Heart right ventricle (tissue), 16 donors: ENCODE results near the gene ALKBH4. TPM values are rescaled to one million over a fixed set of nuclear protein-coding genes. Genes with fewer than 3 reads are reported as not detected.

Source experiments
- ATAC-seq, 8 donors: fragments of 200-7000 bp; cut with Tn5 transposase; one replicate each; pipeline ENCODE4 v1.9.1; 2020; ENCODE audit warnings: mild to moderate bottlenecking in 8 of 8, moderate library complexity in 8 of 8, moderate number of reproducible peaks in 1 of 8
- DNase-seq, 2 donors: peaks; one replicate each; pipeline ENCODE4 v3.0.0-alpha.2; 2020
- H3K27ac ChIP-seq, 10 donors: fragments of 200-600 bp; sonication (generic) in 2 of 10; one replicate each; pipeline versions ENCODE4 v1.5.0 to v1.8.0; 2020 to 2022; ENCODE audit warnings: mild to moderate bottlenecking in 3 of 10
- H3K27me3 ChIP-seq, 7 donors: fragments of 200-600 bp; one replicate each; pipeline ENCODE4 v1.8.0; 2021 to 2022; ENCODE audit warnings: mild to moderate bottlenecking in 2 of 7
- H3K36me3 ChIP-seq, 9 donors: fragments of 200-600 bp; sonication (generic) in 1 of 9; one replicate each; pipeline versions ENCODE4 v1.5.0 to v1.8.0; 2020 to 2022; ENCODE audit warnings: mild to moderate bottlenecking in 2 of 9
- H3K4me1 ChIP-seq, 9 donors: fragments of 200-600 bp; sonication (generic) in 1 of 9; one replicate each; pipeline versions ENCODE4 v1.5.0 to v1.8.0; 2020 to 2022; ENCODE audit warnings: mild to moderate bottlenecking in 4 of 9
- H3K4me3 ChIP-seq, 10 donors: fragments of 200-600 bp; sonication (generic) in 2 of 10; one replicate each; pipeline versions ENCODE4 v1.5.0 to v1.8.0; 2020 to 2022; ENCODE audit warnings: mild to moderate bottlenecking in 7 of 10, moderate library complexity in 2 of 10
- H3K9me3 ChIP-seq, 11 donors: fragments of 200-600 bp in 10 of 11; sonication (generic) in 2 of 11; one replicate each; pipeline versions ENCODE4 v1.5.0 to v1.8.0; 2013 to 2022; ENCODE audit warnings: mild to moderate bottlenecking in 2 of 11, control low read depth in 1 of 11, moderate library complexity in 1 of 11
- CTCF ChIP-seq, 9 donors: fragments of 200-600 bp; sonication (generic) in 2 of 9; IDR thresholded peaks; one replicate each; pipeline versions ENCODE4 v1.5.0 to v1.8.0; 2021 to 2022; ENCODE audit warnings: antibody characterized with exemption in 9 of 9, mild to moderate bottlenecking in 5 of 9, moderate library complexity in 1 of 9
- WGBS, 2 donors: extraction: QIAGEN DNeasy Blood & Tissue Kit; methylation state at CpG; one replicate each; pipeline ENCODE4 v1.1.7; 2013; ENCODE audit warnings: inconsistent platforms in 1 of 2; 5-methylcytosine and 5-hydroxymethylcytosine counted together
- intact Hi-C, 10 donors: fragments of 100-400 bp; cut with DNase I; formaldehyde crosslinking; loops; one replicate each; pipeline versions ENCODE4 v1.11.1 to v1.14.2; 2022
- polyA plus RNA-seq, 2 donors: library from polyadenylated mRNA; stranded (reverse); fragments of 200-250 nt; gene quantifications; one replicate each; pipeline ENCODE4 v1.2.3, GENCODE V29; 2013
- total RNA-seq, 10 donors: library from RNA; stranded (reverse); fragmentation: NEBNext Ultra II Directional in 3 of 10; extraction: Animal tissue kit (Norgen Biotek cat#: 25700) in 3 of 10; gene quantifications; one replicate each; pipeline versions ENCODE4 v1.2.1 to v1.2.4, GENCODE V29; 2021 to 2023
- donor health status: Arrhythmogenic right ventricular cardiomyopathy.
- donor health status: ischemic (EF 13 %, LVEDD 7.1; RV severe dilation, severe dysfunction).
- donor health status: healthy with polysubstance abuse.
- donor health status: DM: no; HTN: yes; CAD: no.
- donor health status: DM: no; HTN: no; CAD: no.
- donor health status: ischemic (EF 25% LVEDD 6.9; RV normal size, moderate dysfunction).
- donor health status: ischemic (EF 25% LVEDD 5.7; RV mildly dilated, moderate dysfunction).
- donor health status: healthy.
- donor health status: DM: yes; HTN: yes; CAD: no.
- donor health status: Ischemic cardiomyopathy.
- donor health status: ischemic (EF 35%, LVEDD 5.7; RV mildly dilated, moderate dysfunction).
- donor health status: nonischemic (EF 11% LVEDD 7.7; RV severe dilation, severe dysfunction).
- donor health status: DM: yes; HTN: yes; CAD: no.
- donor health status: PGD.
- donor health status: ischemic (EF 29% LVEDD 5.4; RV normal size, mild dysfunction).
- donor health status: nonischemic (EF 23%, LVEDD 6.1; RV moderate dilation, normal function).

Gene ALKBH4
- total and polyA plus RNA-seq, 12 donors, result 4.4 to 8.6 (median 6.7) TPM

- Histone ChIP-seq H3K4me3 (no peak overlapping the region), H3K9me3 (no peaks in the 10 kb centered on the region), H3K27ac (peak overlapping the region in 3 of 10 donors; percentile 2 to 96 (median 29)), H3K36me3 (peaks cover 0 to 19% (median under 1%) of the 10 kb centered on the region in 9 donors), H3K27me3 (no peaks in the 10 kb centered on the region), H3K4me1 (peaks cover 0 to 63% (median 12%) of the 10 kb centered on the region in 9 donors)
- intact Hi-C loops, result no loop called here
- peak in 1 of 8 donors; percentile 33 for ATAC-seq
- no peak for TF ChIP-seq CTCF (IDR thresholded peaks at IDR 0.05)
- WGBS, 2 donors, result 53 to 55% methylated on average over 17 of the region's 17 CpGs
- no peak for DNase-seq
These were observed 32.9 kb downstream of the ALKBH4 start for GRCh38 chr7:102431617-102432298.

- Histone ChIP-seq H3K9me3 (no peaks in the 10 kb centered on the region), H3K4me1 (peaks cover 0 to 80% (median 10%) of the 10 kb centered on the region in 9 donors), H3K4me3 (no peak overlapping the region), H3K27ac (peak overlapping the region in 2 of 10 donors; percentile 7 to 96), H3K36me3 (peaks cover 0 to 35% (median 9%) of the 10 kb centered on the region in 9 donors), H3K27me3 (no peaks in the 10 kb centered on the region)
- DNase-seq, result no peak
- intact Hi-C loops, result no loop called here
- 92 to 94% methylated on average over 10 of the region's 10 CpGs for WGBS, 2 donors
- ATAC-seq, result no peak
- TF ChIP-seq CTCF (IDR thresholded peaks at IDR 0.05), result no peak
These were observed 35.3 kb downstream of the ALKBH4 start for GRCh38 chr7:102429141-102429899.

- ATAC-seq, result no peak
- no peak for DNase-seq
- Histone ChIP-seq H3K27ac (peak overlapping the region in 4 of 10 donors; percentile 16 to 96 (median 51)), H3K36me3 (peaks cover 0 to 58% (median 9%) of the 10 kb centered on the region in 9 donors), H3K4me3 (peak overlapping the region in 1 of 10 donors; percentile 33), H3K27me3 (no peaks in the 10 kb centered on the region), H3K4me1 (peaks cover 0 to 67% (median 0%) of the 10 kb centered on the region in 9 donors), H3K9me3 (no peaks in the 10 kb centered on the region)
- intact Hi-C loops, result no loop called here
- WGBS, 2 donors, result 91 to 94% methylated on average over 5 of the region's 5 CpGs
- no peak for TF ChIP-seq CTCF (IDR thresholded peaks at IDR 0.05)
These were observed 37.7 kb downstream of the ALKBH4 start for GRCh38 chr7:102427019-102427405.

GRCh38 chr7:102426268-102427018, 38.2 kb downstream of the ALKBH4 start:
- no peaks in the 10 kb centered on the region for H3K27me3 ChIP-seq
- no peak for TF ChIP-seq CTCF (IDR thresholded peaks at IDR 0.05)
- DNase-seq (peak in 1 of 2 donors; percentile 33), ATAC-seq (peak in 7 of 8 donors; percentile 9 to 56 (median 45))
- peaks cover 0 to 61% (median 0%) of the 10 kb centered on the region in 9 donors for H3K4me1 ChIP-seq
- H3K36me3 ChIP-seq, result peaks cover 0 to 63% (median 9%) of the 10 kb centered on the region in 9 donors
- no peaks in the 10 kb centered on the region for H3K9me3 ChIP-seq
- H3K27ac ChIP-seq, result peak overlapping the region in 5 of 10 donors; percentile 38 to 96 (median 53)
- peak overlapping the region in 1 of 10 donors; percentile 33 for H3K4me3 ChIP-seq
- intact Hi-C loops, result no loop called here
- 87 to 92% methylated on average over 16 of the region's 16 CpGs for WGBS, 2 donors
